Chondrocyte (in vitro differentiated cells): ENCODE measurements around the gene KIAA0040. TPM values are rescaled to one million over a fixed set of nuclear protein-coding genes. Genes with fewer than 3 reads are reported as not detected.

ENCODE experiments used
- DNase-seq: peaks from one replicate; pipeline ENCODE4 v3.0.0; 2021; ENCODE audit warnings: mixed read lengths, low spot score
- H3K27ac Mint-ChIP-seq: one replicate; pipeline ENCODE4 v1.8.0; 2021; ENCODE audit warnings: mild to moderate bottlenecking, moderate library complexity, mixed read lengths; ENCODE audit not compliant: unreplicated experiment
- H3K27me3 Mint-ChIP-seq: 2 replicates; pipeline ENCODE4 v1.8.0; 2021; ENCODE audit warnings: low read depth, mixed read lengths
- H3K36me3 Mint-ChIP-seq: 2 replicates; pipeline ENCODE4 v1.8.0; 2021; ENCODE audit warnings: low read depth, mixed read lengths
- H3K4me1 Mint-ChIP-seq: 2 replicates; pipeline ENCODE4 v1.8.0; 2021; ENCODE audit warnings: low read depth, mild to moderate bottlenecking, mixed read lengths
- H3K4me3 Mint-ChIP-seq: one replicate; pipeline ENCODE4 v1.8.0; 2021; ENCODE audit warnings: mild to moderate bottlenecking, moderate library complexity, mixed read lengths; ENCODE audit not compliant: unreplicated experiment
- H3K9me3 Mint-ChIP-seq: 2 replicates; pipeline ENCODE4 v1.8.0; 2021; ENCODE audit warnings: low read depth, mixed read lengths
- total RNA-seq: library from RNA; stranded (reverse); gene quantifications from 3 replicates; pipeline ENCODE4 v1.2.1, GENCODE V29; 2021
- TF ChIP-seq, protein P1 (sequence below): fragments of 200-600 bp; sonication (generic); IDR thresholded peaks from 2 replicates; pipeline ENCODE4 v1.5.0; 2021; ENCODE audit warnings: antibody characterized with exemption, mild to moderate bottlenecking, moderate library complexity

The KIAA0040 gene
- total RNA-seq, 1 donor from 2014 or later: 0.75 TPM

DNA sequence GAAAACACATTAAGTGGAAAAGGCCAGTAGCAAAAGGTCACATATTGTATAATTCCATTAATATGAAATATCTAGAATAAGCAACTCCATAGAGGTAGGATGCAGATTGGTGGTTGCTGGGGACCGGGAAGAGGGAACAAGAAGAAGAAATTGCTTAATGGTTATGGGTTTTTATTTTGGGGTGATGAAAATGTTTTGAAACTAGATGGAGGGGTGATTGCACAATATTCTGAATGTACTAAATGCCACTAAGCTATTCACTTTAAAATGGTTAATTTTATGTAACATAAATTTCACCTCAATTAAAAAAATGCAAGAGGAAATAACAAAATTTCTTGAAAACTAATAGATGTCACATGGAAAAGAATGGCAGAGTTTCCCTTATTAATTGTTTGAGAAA lies 6.7 kb downstream of the KIAA0040 start:
- TF ChIP-seq, protein P1, sequence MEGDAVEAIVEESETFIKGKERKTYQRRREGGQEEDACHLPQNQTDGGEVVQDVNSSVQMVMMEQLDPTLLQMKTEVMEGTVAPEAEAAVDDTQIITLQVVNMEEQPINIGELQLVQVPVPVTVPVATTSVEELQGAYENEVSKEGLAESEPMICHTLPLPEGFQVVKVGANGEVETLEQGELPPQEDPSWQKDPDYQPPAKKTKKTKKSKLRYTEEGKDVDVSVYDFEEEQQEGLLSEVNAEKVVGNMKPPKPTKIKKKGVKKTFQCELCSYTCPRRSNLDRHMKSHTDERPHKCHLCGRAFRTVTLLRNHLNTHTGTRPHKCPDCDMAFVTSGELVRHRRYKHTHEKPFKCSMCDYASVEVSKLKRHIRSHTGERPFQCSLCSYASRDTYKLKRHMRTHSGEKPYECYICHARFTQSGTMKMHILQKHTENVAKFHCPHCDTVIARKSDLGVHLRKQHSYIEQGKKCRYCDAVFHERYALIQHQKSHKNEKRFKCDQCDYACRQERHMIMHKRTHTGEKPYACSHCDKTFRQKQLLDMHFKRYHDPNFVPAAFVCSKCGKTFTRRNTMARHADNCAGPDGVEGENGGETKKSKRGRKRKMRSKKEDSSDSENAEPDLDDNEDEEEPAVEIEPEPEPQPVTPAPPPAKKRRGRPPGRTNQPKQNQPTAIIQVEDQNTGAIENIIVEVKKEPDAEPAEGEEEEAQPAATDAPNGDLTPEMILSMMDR: no peak

DNA sequence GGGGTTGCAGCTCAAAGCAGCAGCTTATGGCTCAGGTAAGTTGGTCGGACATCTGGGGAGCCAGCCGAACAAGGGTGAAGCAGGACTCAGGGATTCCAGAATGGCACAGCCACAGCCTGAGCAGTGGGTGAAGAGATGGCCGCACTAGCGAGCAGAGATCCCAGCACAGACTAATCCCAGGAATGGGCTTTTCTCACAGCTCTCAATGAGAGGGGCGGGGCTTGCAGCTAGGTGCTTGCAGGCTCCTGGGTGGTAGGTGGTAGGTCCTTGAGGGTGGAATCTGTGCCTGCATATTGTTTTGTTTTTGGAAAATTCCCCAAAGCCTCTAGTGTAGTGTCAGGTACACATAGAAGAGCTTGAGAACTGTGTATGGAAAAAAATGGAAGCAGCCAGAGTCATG lies 9.0 kb downstream of the KIAA0040 start:
- no peaks in the 10 kb centered on the region for H3K9me3 Mint-ChIP-seq
- H3K4me3 Mint-ChIP-seq: no peak overlapping the region
- H3K36me3 Mint-ChIP-seq: no peaks in the 10 kb centered on the region
- no peak overlapping the region for H3K27ac Mint-ChIP-seq
- H3K27me3 Mint-ChIP-seq: peaks cover 15% of the 10 kb centered on the region
- no peak for DNase-seq
- no peaks in the 10 kb centered on the region for H3K4me1 Mint-ChIP-seq
- TF ChIP-seq, protein P1: no peak

More for the DNA sequence above, 6.7 kb downstream of the KIAA0040 start:
- no peak overlapping the region for H3K27ac Mint-ChIP-seq
- no peak for DNase-seq
- H3K27me3 Mint-ChIP-seq: peaks cover 13% of the 10 kb centered on the region
- H3K36me3 Mint-ChIP-seq: peaks cover 2% of the 10 kb centered on the region
- H3K4me3 Mint-ChIP-seq: no peak overlapping the region
- no peaks in the 10 kb centered on the region for H3K9me3 Mint-ChIP-seq
- H3K4me1 Mint-ChIP-seq: no peaks in the 10 kb centered on the region

DNA sequence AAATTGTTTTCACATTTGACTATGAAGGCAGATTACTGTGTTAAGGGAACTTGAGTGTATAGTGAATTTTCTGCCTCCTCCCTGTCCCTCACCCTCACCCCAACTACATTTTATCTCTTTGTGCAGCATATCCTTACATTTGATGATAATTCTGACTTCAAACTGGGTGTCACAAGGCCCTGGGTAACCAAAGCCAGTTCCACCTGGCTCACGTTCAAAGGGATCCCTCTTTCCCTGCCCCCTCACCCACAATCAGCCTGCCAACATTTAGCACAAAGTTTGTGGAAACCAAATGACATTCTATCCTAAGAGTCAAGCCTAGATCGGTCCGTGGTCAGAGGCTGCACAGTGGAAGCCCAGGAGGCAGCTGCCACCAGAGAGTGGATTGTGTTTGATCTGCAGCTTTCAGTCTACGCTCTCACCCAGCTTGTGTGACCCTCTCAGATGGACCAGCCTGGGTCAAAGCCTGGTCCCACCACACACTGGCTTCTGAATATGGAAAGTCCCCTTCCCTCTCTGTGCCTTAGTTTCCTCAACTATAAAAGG lies 10.3 kb downstream of the KIAA0040 start:
- Mint-ChIP-seq H3K27me3 (peaks cover 15% of the 10 kb centered on the region), H3K4me1 (no peaks in the 10 kb centered on the region), H3K27ac (no peak overlapping the region), H3K9me3 (no peaks in the 10 kb centered on the region), H3K4me3 (no peak overlapping the region), H3K36me3 (no peaks in the 10 kb centered on the region)
- DNase-seq: no peak
- TF ChIP-seq, protein P1: no peak

GRCh38 chr1:175179837-175180590 lies 12.6 kb downstream of the KIAA0040 start:
- DNase-seq: no peak
- TF ChIP-seq, protein P1: no peak
- Mint-ChIP-seq H3K27me3 (peaks cover 8% of the 10 kb centered on the region), H3K36me3 (no peaks in the 10 kb centered on the region), H3K4me1 (peaks cover 6% of the 10 kb centered on the region), H3K4me3 (no peak overlapping the region), H3K27ac (no peak overlapping the region), H3K9me3 (no peaks in the 10 kb centered on the region)

DNA sequence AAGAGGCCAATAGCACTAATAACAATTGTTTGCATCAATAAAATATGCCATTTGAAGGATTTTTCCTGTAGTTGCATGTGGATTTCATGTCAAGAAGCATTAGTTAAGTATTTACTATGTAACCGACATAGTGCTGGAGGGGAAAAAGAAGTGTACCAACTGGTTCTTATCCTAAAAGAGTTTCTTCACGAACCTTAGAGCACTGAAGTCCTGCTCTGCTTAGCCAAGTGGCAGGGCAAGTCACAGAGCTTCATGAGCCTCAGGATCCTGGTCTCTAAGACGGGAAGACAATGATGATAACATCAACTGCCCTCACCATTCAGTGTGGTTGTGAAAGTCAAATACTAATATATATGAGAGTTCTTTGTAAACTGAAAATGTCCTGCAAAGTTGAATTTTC lies 14.1 kb downstream of the KIAA0040 start:
- no peaks in the 10 kb centered on the region for H3K36me3 Mint-ChIP-seq
- peaks cover 8% of the 10 kb centered on the region for H3K27me3 Mint-ChIP-seq
- no peak overlapping the region for H3K27ac Mint-ChIP-seq
- no peaks in the 10 kb centered on the region for H3K9me3 Mint-ChIP-seq
- no peak for DNase-seq
- TF ChIP-seq, protein P1: no peak
- H3K4me1 Mint-ChIP-seq: peaks cover 6% of the 10 kb centered on the region
- H3K4me3 Mint-ChIP-seq: no peak overlapping the region
